WTC11 (cell line): ENCODE data around the gene SPEM1. TPM values are rescaled to one million over a fixed set of nuclear protein-coding genes. Genes with fewer than 3 reads are reported as not detected.

Experiments used
- ATAC-seq: fragments of 200-7000 bp; cut with Tn5 transposase; 2 replicates; pipeline ENCODE4 v1.10.0; 2021; ENCODE audit warnings: mild to moderate bottlenecking, moderate library complexity
- CTCF ChIA-PET: fragments of 300-600 bp; sonication (Branson Sonifier 250); formaldehyde crosslinking; loops from one replicate; lab custom pipeline; 2021; ENCODE audit warnings: antibody characterized with exemption; lab: Charles Lee
- POLR2A ChIA-PET: fragments of 350-600 bp; sonication (Branson Sonifier 250); formaldehyde crosslinking; loops from one replicate; lab custom pipeline; 2021; ENCODE audit warnings: antibody characterized with exemption; lab: Charles Lee
- DNase-seq: peaks from one replicate; pipeline ENCODE4 v3.0.0; 2021; ENCODE audit warnings: low spot score
- H3K27ac Mint-ChIP-seq: 2 replicates; pipeline ENCODE4 v1.8.0; 2021; ENCODE audit warnings: mixed read lengths
- H3K27me3 Mint-ChIP-seq: 2 replicates; pipeline ENCODE4 v1.8.0; 2021; ENCODE audit warnings: low read depth, mild to moderate bottlenecking, moderate library complexity, mixed read lengths
- H3K36me3 Mint-ChIP-seq: 2 replicates; pipeline ENCODE4 v1.8.0; 2021; ENCODE audit warnings: mixed read lengths
- H3K4me1 Mint-ChIP-seq: 2 replicates; pipeline ENCODE4 v1.8.0; 2022; ENCODE audit warnings: mixed read lengths
- H3K4me3 Mint-ChIP-seq: 2 replicates; pipeline ENCODE4 v1.8.0; 2021; ENCODE audit warnings: mild to moderate bottlenecking, moderate library complexity, mixed read lengths
- H3K9me3 Mint-ChIP-seq: 2 replicates; pipeline ENCODE4 v1.8.0; 2021; ENCODE audit warnings: mixed read lengths
- CDX4 ChIP-seq: fragments of 250-450 bp; sonication (Bioruptor Pico); IDR thresholded peaks from 2 replicates; pipeline ENCODE4 v1.9.0; 2021; ENCODE audit warnings: moderate library complexity, mild to moderate bottlenecking, inconsistent platforms, borderline replicate concordance
- CREM ChIP-seq: sonication (generic); formaldehyde crosslinking; IDR thresholded peaks from 2 replicates; pipeline ENCODE4 v1.8.1; 2022; ENCODE audit warnings: mild to moderate bottlenecking, missing genetic modification reagents, moderate library complexity
- EMX1 ChIP-seq: fragments of 250-450 bp; sonication (Bioruptor Pico); IDR thresholded peaks from 2 replicates; pipeline ENCODE4 v1.8.0; 2021; ENCODE audit warnings: mild to moderate bottlenecking
- ESRRA ChIP-seq: sonication (generic); formaldehyde crosslinking; IDR thresholded peaks from 2 replicates; pipeline ENCODE4 v1.8.1; 2022; ENCODE audit warnings: mild to moderate bottlenecking, missing genetic modification reagents, borderline replicate concordance
- FOXP1 ChIP-seq: sonication (generic); formaldehyde crosslinking; IDR thresholded peaks from 2 replicates; pipeline ENCODE4 v1.8.0; 2022; ENCODE audit warnings: missing genetic modification reagents, mild to moderate bottlenecking, moderate library complexity, borderline replicate concordance
- GTF2I ChIP-seq: fragments of 250-450 bp; sonication (Bioruptor Pico); conservative IDR thresholded peaks from 2 replicates; pipeline ENCODE4 v1.4.0; 2021; ENCODE audit warnings: mild to moderate bottlenecking
- HMGXB4 ChIP-seq: sonication (generic); formaldehyde crosslinking; IDR thresholded peaks from 2 replicates; pipeline ENCODE4 v1.8.1; 2023; ENCODE audit warnings: mild to moderate bottlenecking, moderate library complexity, missing genetic modification reagents
- IRF2 ChIP-seq: sonication (generic); formaldehyde crosslinking; IDR thresholded peaks from 2 replicates; pipeline ENCODE4 v1.8.0; 2022; ENCODE audit warnings: low read depth, missing genetic modification reagents, borderline replicate concordance
- MAX ChIP-seq: sonication (generic); formaldehyde crosslinking; IDR thresholded peaks from 2 replicates; pipeline ENCODE4 v1.8.0; 2022; ENCODE audit warnings: mild to moderate bottlenecking, missing genetic modification reagents
- MLX ChIP-seq: sonication (generic); formaldehyde crosslinking; IDR thresholded peaks from 2 replicates; pipeline ENCODE4 v1.8.1; 2023; ENCODE audit warnings: mild to moderate bottlenecking, missing genetic modification reagents, moderate library complexity
- MYBL2 ChIP-seq: sonication (generic); formaldehyde crosslinking; IDR thresholded peaks from 2 replicates; pipeline ENCODE4 v1.8.1; 2023; ENCODE audit warnings: mild to moderate bottlenecking, moderate library complexity, missing genetic modification reagents
- NFYB ChIP-seq: sonication (generic); formaldehyde crosslinking; conservative IDR thresholded peaks from 2 replicates; pipeline ENCODE4 v1.8.0; 2022; ENCODE audit warnings: low read depth, missing genetic modification reagents
- SP1 ChIP-seq: sonication (generic); formaldehyde crosslinking; conservative IDR thresholded peaks from 2 replicates; pipeline ENCODE4 v1.8.1; 2022; ENCODE audit warnings: missing genetic modification reagents
- ZNF219 ChIP-seq: sonication (generic); formaldehyde crosslinking; IDR thresholded peaks from 2 replicates; pipeline ENCODE4 v1.8.0; 2023; ENCODE audit warnings: missing genetic modification reagents, mild to moderate bottlenecking, borderline replicate concordance
- ZNF512 ChIP-seq: sonication (generic); formaldehyde crosslinking; IDR thresholded peaks from 2 replicates; pipeline ENCODE4 v1.8.1; 2022; ENCODE audit warnings: missing genetic modification reagents, borderline replicate concordance
- total RNA-seq: library from RNA; stranded (reverse); gene quantifications from 3 replicates; pipeline ENCODE4 v1.2.3, GENCODE V29; 2021
- TF ChIP-seq, protein P1 (sequence below): sonication (generic); formaldehyde crosslinking; IDR thresholded peaks from 2 replicates; pipeline ENCODE4 v1.8.0; 2022; ENCODE audit warnings: missing genetic modification reagents
- TF ChIP-seq, protein P2 (sequence below): sonication (generic); formaldehyde crosslinking; IDR thresholded peaks from 2 replicates; pipeline ENCODE4 v1.8.1; 2022; ENCODE audit warnings: mild to moderate bottlenecking, moderate library complexity, missing genetic modification reagents

Gene SPEM1
- total RNA-seq, 1 experiment from 2014 or later, result 0.35 TPM

- ChIA-PET CTCF (interaction anchor here (0.6 to 3.3 kb wide), 40 partner anchors 10 to 1522 kb away, joined by 3 to 59 read pairs (median 5); partner anchors contain the start of genes ACAP1, CHRNB1, KCTD11 and NEURL4), POLR2A (interaction anchor here (0.6 to 2.5 kb wide), 21 partner anchors 9 to 185 kb away, joined by 3 to 38 read pairs (median 4); partner anchors contain the start of genes ACAP1, CHRNB1, NEURL4 and PLSCR3)
- H3K4me3 Mint-ChIP-seq, result peak within 1 kb of the TSS; percentile 84
- TF ChIP-seq IRF2 (CRISPR knock-in tag) (no peak), MYBL2 (CRISPR knock-in tag) (no peak; the same call in none of the 2 replicates), ZNF219 (CRISPR knock-in tag) (no peak), ZNF512 (CRISPR knock-in tag) (no peak), MLX (CRISPR knock-in tag) (no peak), ESRRA (CRISPR knock-in tag) (0 out of 2 replicates have a peak, but pooled peaks have one; percentile 22), FOXP1 (peak; percentile 66; the same call in 1 of the 2 replicates), HMGXB4 (peak; percentile 25; the same call in 1 of the 2 replicates), CREM (0 out of 2 replicates have a peak, but pooled peaks have one; percentile 32), EMX1 (CRISPR knock-in tag) (no peak), GTF2I (CRISPR knock-in tag) (no peak), NFYB (peak; percentile 77), SP1 (CRISPR knock-in tag) (peak; percentile 66), MAX (0 out of 2 replicates have a peak, but pooled peaks have one; percentile 12), CDX4 (CRISPR knock-in tag) (no peak)
- TF ChIP-seq, protein P1, sequence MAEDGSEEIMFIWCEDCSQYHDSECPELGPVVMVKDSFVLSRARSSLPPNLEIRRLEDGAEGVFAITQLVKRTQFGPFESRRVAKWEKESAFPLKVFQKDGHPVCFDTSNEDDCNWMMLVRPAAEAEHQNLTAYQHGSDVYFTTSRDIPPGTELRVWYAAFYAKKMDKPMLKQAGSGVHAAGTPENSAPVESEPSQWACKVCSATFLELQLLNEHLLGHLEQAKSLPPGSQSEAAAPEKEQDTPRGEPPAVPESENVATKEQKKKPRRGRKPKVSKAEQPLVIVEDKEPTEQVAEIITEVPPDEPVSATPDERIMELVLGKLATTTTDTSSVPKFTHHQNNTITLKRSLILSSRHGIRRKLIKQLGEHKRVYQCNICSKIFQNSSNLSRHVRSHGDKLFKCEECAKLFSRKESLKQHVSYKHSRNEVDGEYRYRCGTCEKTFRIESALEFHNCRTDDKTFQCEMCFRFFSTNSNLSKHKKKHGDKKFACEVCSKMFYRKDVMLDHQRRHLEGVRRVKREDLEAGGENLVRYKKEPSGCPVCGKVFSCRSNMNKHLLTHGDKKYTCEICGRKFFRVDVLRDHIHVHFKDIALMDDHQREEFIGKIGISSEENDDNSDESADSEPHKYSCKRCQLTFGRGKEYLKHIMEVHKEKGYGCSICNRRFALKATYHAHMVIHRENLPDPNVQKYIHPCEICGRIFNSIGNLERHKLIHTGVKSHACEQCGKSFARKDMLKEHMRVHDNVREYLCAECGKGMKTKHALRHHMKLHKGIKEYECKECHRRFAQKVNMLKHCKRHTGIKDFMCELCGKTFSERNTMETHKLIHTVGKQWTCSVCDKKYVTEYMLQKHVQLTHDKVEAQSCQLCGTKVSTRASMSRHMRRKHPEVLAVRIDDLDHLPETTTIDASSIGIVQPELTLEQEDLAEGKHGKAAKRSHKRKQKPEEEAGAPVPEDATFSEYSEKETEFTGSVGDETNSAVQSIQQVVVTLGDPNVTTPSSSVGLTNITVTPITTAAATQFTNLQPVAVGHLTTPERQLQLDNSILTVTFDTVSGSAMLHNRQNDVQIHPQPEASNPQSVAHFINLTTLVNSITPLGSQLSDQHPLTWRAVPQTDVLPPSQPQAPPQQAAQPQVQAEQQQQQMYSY (CRISPR knock-in tag), result no peak
- TF ChIP-seq, protein P2, sequence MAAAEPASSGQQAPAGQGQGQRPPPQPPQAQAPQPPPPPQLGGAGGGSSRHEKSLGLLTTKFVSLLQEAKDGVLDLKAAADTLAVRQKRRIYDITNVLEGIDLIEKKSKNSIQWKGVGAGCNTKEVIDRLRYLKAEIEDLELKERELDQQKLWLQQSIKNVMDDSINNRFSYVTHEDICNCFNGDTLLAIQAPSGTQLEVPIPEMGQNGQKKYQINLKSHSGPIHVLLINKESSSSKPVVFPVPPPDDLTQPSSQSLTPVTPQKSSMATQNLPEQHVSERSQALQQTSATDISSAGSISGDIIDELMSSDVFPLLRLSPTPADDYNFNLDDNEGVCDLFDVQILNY (CRISPR knock-in tag), result 0 out of 2 replicates have a peak, but pooled peaks have one; percentile 43
- DNase-seq (peak; percentile 99), ATAC-seq (peak; percentile 87)
- no peaks in the 10 kb centered on the region; the same call in 1 of the 2 replicates for H3K27me3 Mint-ChIP-seq
- peaks cover 7% of the 10 kb centered on the region for H3K36me3 Mint-ChIP-seq
- no peaks in the 10 kb centered on the region for H3K9me3 Mint-ChIP-seq
- H3K4me1 Mint-ChIP-seq, result peaks cover 29% of the 10 kb centered on the region
- H3K27ac Mint-ChIP-seq, result peak within 1 kb of the TSS; percentile 85
Observed at GRCh38 chr17:7403977-7404736, 16.0 kb upstream of the SPEM1 start, which contains the start of gene TMEM256. Gene TMEM256, minus strand, starts transcription at chr17:7404097. Its CDS starts 13 bp downstream, at chr17:7404084.
